Measurements from ENCODE around the gene SLC6A3. TPM values are rescaled to one million over a fixed set of nuclear protein-coding genes. Genes with fewer than 3 reads are reported as not detected.

SLC6A3 gene
- total and polyA plus RNA-seq, 2 of the 13 experiments (the other 11 are each of a cell fraction or from before 2014, with no cell fraction given): 0.01 TPM; not detected in 1

DNA sequence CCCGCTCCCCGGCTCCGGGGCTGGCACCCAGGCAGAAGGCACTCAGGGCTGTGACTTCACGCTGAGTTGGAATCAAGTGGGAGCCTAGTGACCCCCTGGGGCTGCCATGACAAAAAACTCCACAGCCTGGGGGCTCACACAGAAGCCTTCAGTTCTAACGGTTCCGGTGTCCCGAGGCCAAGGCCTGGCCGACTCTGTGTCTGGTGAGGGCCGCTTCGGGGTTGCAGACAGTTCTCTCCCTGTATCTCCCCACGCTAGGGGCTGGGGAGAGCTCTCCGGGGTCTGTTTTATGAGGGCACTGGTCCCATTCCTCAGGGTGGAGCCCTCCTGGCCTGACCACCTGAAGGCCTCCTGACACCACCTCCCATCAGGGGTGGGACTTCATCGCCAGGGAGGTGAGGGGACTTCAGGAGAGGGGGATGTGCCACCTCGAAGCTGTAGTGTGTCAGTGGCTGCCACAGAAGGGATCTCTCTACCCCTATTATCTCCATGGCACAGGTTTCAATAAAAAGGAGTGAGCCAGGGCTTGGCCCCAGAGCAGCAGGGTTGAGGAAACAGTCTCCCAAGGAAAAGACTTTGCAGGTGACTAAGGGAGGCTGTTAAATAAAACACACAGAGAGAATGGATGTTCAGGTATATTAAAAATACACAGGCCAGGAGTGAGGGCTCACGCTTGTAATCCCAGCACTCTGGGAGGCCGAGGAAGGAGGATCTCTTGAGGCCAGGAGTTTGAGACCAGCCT is 1.5 kb upstream of the SLC6A3 start:
- no TSS peak for BruUV-seq (replicated peaks)
- Histone ChIP-seq H3K4me2 (ENCODE audit: low read depth, low read length) (no peak overlapping the region), H3K27ac (ENCODE audit: extremely low read length, insufficient read depth, low read length) (no peak overlapping the region), H3K9ac (ENCODE audit: insufficient read depth, low read depth, low read length) (no peak overlapping the region), H4K20me1 (ENCODE audit: insufficient read depth, low read length) (no peaks in the 10 kb centered on the region), H3K79me2 (ENCODE audit: insufficient read depth, low read length) (no peaks in the 10 kb centered on the region), H3K27me3 (ENCODE audit: control insufficient read depth in 1 of 2, insufficient read depth in 2 of 2, low read length in 2 of 2) (peaks cover 18 to 64% of the 10 kb centered on the region in 2 experiments), H3K4me3 (replicated peaks in 1 of 3; ENCODE audit: insufficient read depth in 1 of 3, low read depth in 2 of 3, low read length in 3 of 3) (no peak overlapping the region), H3K9me3 (ENCODE audit: low read length) (no peaks in the 10 kb centered on the region), H3K36me3 (replicated peaks in 1 of 2; ENCODE audit: control insufficient read depth in 1 of 2, insufficient read depth in 2 of 2, low read length in 2 of 2) (no peaks in the 10 kb centered on the region), H3K4me1 (ENCODE audit: insufficient read depth, low read length) (no peaks in the 10 kb centered on the region), H2AFZ (ENCODE audit: low read length) (no peak overlapping the region)
- FAIRE-seq (no peak), ATAC-seq (no peak), DNase-seq (ENCODE audit: low spot score) (no peak)
- 6% methylated on average over 5 of the region's 16 CpGs for WGBS (ENCODE audit: low lambda C conversion rate)
- intact Hi-C loops (cut with micrococcal nuclease; ENCODE audit: unreplicated experiment) (no loop called here), in situ Hi-C loops (cut with HindIII; ENCODE audit: extremely low pct_ligation_motif_present, low pct_unique_long_range_greater_than_20kb) (no loop called here)
- TF ChIP-seq ZNF713 (CRISPR knock-in tag; IDR thresholded peaks at IDR 0.05) (no peak), POLR2AphosphoS5 (IDR thresholded peaks at IDR 0.05; ENCODE audit: low read depth, low read length) (no peak), XRCC5 (optimal IDR thresholded peaks at IDR 0.05; ENCODE audit: low read length) (no peak), SP1 (IDR thresholded peaks at IDR 0.05) (no peak), SP1 (CRISPR knock-in tag; IDR thresholded peaks at IDR 0.05) (no peak), MTF1 (CRISPR knock-in tag; IDR thresholded peaks at IDR 0.05) (no peak), ZNF460 (CRISPR knock-in tag; IDR thresholded peaks at IDR 0.05; ENCODE audit: borderline replicate concordance) (no peak), MEIS1 (CRISPR knock-in tag; IDR thresholded peaks at IDR 0.05; ENCODE audit: borderline replicate concordance) (no peak), EED (CRISPR knock-in tag; IDR thresholded peaks at IDR 0.05) (no peak), GATA4 (IDR thresholded peaks at IDR 0.05; ENCODE audit: borderline replicate concordance, low read depth) (no peak)
- TF ChIP-seq, protein P1, sequence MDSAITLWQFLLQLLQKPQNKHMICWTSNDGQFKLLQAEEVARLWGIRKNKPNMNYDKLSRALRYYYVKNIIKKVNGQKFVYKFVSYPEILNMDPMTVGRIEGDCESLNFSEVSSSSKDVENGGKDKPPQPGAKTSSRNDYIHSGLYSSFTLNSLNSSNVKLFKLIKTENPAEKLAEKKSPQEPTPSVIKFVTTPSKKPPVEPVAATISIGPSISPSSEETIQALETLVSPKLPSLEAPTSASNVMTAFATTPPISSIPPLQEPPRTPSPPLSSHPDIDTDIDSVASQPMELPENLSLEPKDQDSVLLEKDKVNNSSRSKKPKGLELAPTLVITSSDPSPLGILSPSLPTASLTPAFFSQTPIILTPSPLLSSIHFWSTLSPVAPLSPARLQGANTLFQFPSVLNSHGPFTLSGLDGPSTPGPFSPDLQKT (CRISPR knock-in tag; IDR thresholded peaks at IDR 0.05; ENCODE audit: borderline replicate concordance): no peak
- TF ChIP-seq, protein P2, sequence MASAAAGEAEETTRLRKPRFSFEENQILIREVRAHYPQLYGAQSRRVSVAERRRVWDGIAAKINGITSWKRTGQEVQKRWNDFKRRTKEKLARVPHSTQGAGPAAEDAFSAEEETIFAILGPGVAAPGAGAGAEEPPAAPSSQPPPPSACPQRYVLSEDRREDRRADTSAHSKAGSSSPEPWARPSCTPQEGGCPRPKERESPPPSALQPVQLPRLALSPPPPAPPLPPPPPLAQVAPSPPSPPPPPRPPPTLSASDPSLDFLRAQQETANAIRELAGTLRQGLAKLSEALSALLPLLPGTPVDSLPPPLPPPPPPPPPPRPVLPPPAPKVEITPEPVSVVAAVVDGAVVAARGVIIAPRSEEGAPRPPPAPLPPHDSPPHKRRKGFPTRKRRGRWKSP (CRISPR knock-in tag; IDR thresholded peaks at IDR 0.05): no peak
- ChIA-PET POLR2A (no interaction called here), CTCF (ENCODE audit: low intra/inter-chr PET ratio, low total read pairs) (no interaction called here)
